Urinary bladder (tissue), 4 donors: ENCODE measurements around the gene DAGLB. TPM values are rescaled to one million over a fixed set of nuclear protein-coding genes. Genes with fewer than 3 reads are reported as not detected.
"Not testable (repeated sequence)": the region's sequence is repeated elsewhere in the genome, so short reads cannot be mapped to it uniquely, and the experiment has no call there.

ENCODE experiments used
- DNase-seq: peaks from one replicate; pipeline ENCODE4 v3.0.0-alpha.2; 2015; ENCODE audit errors: extremely low spot score
- H3K27ac ChIP-seq: one replicate; pipeline ENCODE4 v1.5.1; 2013; ENCODE audit warnings: low read depth, mild to moderate bottlenecking, moderate library complexity
- H3K36me3 ChIP-seq: one replicate; pipeline ENCODE4 v1.6.1; 2013; ENCODE audit warnings: mild to moderate bottlenecking, moderate library complexity; ENCODE audit not compliant: insufficient read depth
- H3K4me1 ChIP-seq: one replicate; pipeline ENCODE4 v1.6.1; 2013; ENCODE audit warnings: mild to moderate bottlenecking, moderate library complexity; ENCODE audit not compliant: insufficient read depth
- H3K4me3 ChIP-seq: one replicate; pipeline ENCODE4 v1.5.1; 2013; ENCODE audit warnings: low read depth, low read length
- WGBS: extraction: QIAGEN DNeasy Blood & Tissue Kit; methylation state at CpG from one replicate; pipeline ENCODE4 v1.1.7; 2013; 5-methylcytosine and 5-hydroxymethylcytosine counted together
- polyA plus RNA-seq: library from polyadenylated mRNA; stranded (reverse); fragments of 200-250 nt; gene quantifications from one replicate; pipeline ENCODE4 v1.2.3, GENCODE V29; 2013
- total RNA-seq: library from RNA; depleted of rRNA; stranded (reverse); fragments of >200 nt; gene quantifications from one replicate; pipeline ENCODE4 v1.2.3, GENCODE V29; 2014
- donor health status: healthy with polysubstance abuse.
- donor health status: healthy.

Gene DAGLB
- total and polyA plus RNA-seq, 2 donors, result 8.1 to 10.3 TPM

- WGBS, result 82% methylated on average over 11 of the region's 11 CpGs
- not testable (repeated sequence) for H3K4me3 ChIP-seq, DNase-seq, H3K27ac ChIP-seq, H3K4me1 ChIP-seq, H3K36me3 ChIP-seq
These were observed 2.1 kb upstream of the DAGLB start for GRCh38 chr7:6449884-6450283.

GRCh38 chr7:6448943-6449543, 1.3 kb upstream of the DAGLB start:
- 87% methylated on average over 16 of the region's 16 CpGs for WGBS
- no peak overlapping the region for H3K4me3 ChIP-seq
- H3K27ac ChIP-seq, result no peak overlapping the region
- no peaks in the 10 kb centered on the region for H3K36me3 ChIP-seq
- no peak for DNase-seq
- no peaks in the 10 kb centered on the region for H3K4me1 ChIP-seq

- peak overlapping the region; percentile 69 for H3K4me3 ChIP-seq
- no peaks in the 10 kb centered on the region for H3K36me3 ChIP-seq
- no peaks in the 10 kb centered on the region for H3K4me1 ChIP-seq
- DNase-seq, result peak; percentile 14
- H3K27ac ChIP-seq, result no peak overlapping the region
- WGBS, result 13% methylated on average over 29 of the region's 29 CpGs
These were observed 745 bp downstream of the DAGLB start for GRCh38 chr7:6446838-6447580.

- Histone ChIP-seq H3K4me1 (no peaks in the 10 kb centered on the region), H3K4me3 (no peak overlapping the region), H3K36me3 (no peaks in the 10 kb centered on the region), H3K27ac (no peak overlapping the region)
- WGBS, result 87% methylated on average over 13 of the region's 13 CpGs
- DNase-seq, result no peak
These were observed 3.1 kb downstream of the DAGLB start for GRCh38 chr7:6444516-6445269.

- no peaks in the 10 kb centered on the region for H3K36me3 ChIP-seq
- H3K4me1 ChIP-seq, result no peaks in the 10 kb centered on the region
- H3K27ac ChIP-seq, result no peak overlapping the region
- no peak overlapping the region for H3K4me3 ChIP-seq
- WGBS, result 92% methylated on average over 5 of the region's 5 CpGs
- DNase-seq, result no peak
These were observed 4.3 kb downstream of the DAGLB start for GRCh38 chr7:6443372-6443941.

GRCh38 chr7:6442114-6442513, 5.6 kb downstream of the DAGLB start:
- H3K4me3 ChIP-seq, result no peak overlapping the region
- DNase-seq, result no peak
- no peaks in the 10 kb centered on the region for H3K4me1 ChIP-seq
- no peaks in the 10 kb centered on the region for H3K36me3 ChIP-seq
- H3K27ac ChIP-seq, result no peak overlapping the region
- 85% methylated on average over 10 of the region's 10 CpGs for WGBS

- DNase-seq, result no peak
- H3K36me3 ChIP-seq, result no peaks in the 10 kb centered on the region
- no peak overlapping the region for H3K27ac ChIP-seq
- H3K4me1 ChIP-seq, result no peaks in the 10 kb centered on the region
- 91% methylated on average over 5 of the region's 5 CpGs for WGBS
- no peak overlapping the region for H3K4me3 ChIP-seq
These were observed 7.4 kb downstream of the DAGLB start for GRCh38 chr7:6440381-6440780.

GRCh38 chr7:6438427-6438826, 9.3 kb downstream of the DAGLB start:
- no peaks in the 10 kb centered on the region for H3K4me1 ChIP-seq

GRCh38 chr7:6437251-6437650, 10.5 kb downstream of the DAGLB start:
- H3K4me1 ChIP-seq, result no peaks in the 10 kb centered on the region
- 94% methylated on average over 6 of the region's 6 CpGs for WGBS

More at GRCh38 chr7:6438427-6438826, 9.3 kb downstream of the DAGLB start:
- 92% methylated on average over 2 of the region's 2 CpGs for WGBS
- Histone ChIP-seq H3K36me3 (no peaks in the 10 kb centered on the region), H3K4me3 (no peak overlapping the region), H3K27ac (no peak overlapping the region)
- DNase-seq, result no peak

GRCh38 chr7:6436385-6436685, 11.4 kb downstream of the DAGLB start:
- Histone ChIP-seq H3K4me3 (no peak overlapping the region), H3K27ac (no peak overlapping the region), H3K36me3 (peaks cover 2% of the 10 kb centered on the region), H3K4me1 (no peaks in the 10 kb centered on the region)
- DNase-seq, result no peak
- 78% methylated on average over 10 of the region's 10 CpGs for WGBS

More at GRCh38 chr7:6437251-6437650, 10.5 kb downstream of the DAGLB start:
- H3K27ac ChIP-seq, result no peak overlapping the region
- no peak for DNase-seq
- H3K36me3 ChIP-seq, result no peaks in the 10 kb centered on the region
- H3K4me3 ChIP-seq, result no peak overlapping the region

GRCh38 chr7:6435486-6436384, 12.0 kb downstream of the DAGLB start:
- H3K27ac ChIP-seq, result no peak overlapping the region

GRCh38 chr7:6433784-6434615, 13.8 kb downstream of the DAGLB start:
- Histone ChIP-seq H3K4me1 (no peaks in the 10 kb centered on the region), H3K27ac (no peak overlapping the region), H3K36me3 (peaks cover 2% of the 10 kb centered on the region), H3K4me3 (no peak overlapping the region)
- WGBS, result 94% methylated on average over 17 of the region's 17 CpGs
- DNase-seq, result no peak

More at GRCh38 chr7:6435486-6436384, 12.0 kb downstream of the DAGLB start:
- WGBS, result 44% methylated on average over 27 of the region's 27 CpGs
- Histone ChIP-seq H3K4me1 (no peaks in the 10 kb centered on the region), H3K36me3 (peaks cover 2% of the 10 kb centered on the region), H3K4me3 (no peak overlapping the region)
- DNase-seq, result peak; percentile 35
